ENCODE measurements around the gene PRELID2. TPM values are rescaled to one million over a fixed set of nuclear protein-coding genes. Genes with fewer than 3 reads are reported as not detected.

PRELID2 gene
- total RNA-seq, 4 donors from 2014 or later, result 9.3 to 19.4 (median 15.7) TPM

DNA sequence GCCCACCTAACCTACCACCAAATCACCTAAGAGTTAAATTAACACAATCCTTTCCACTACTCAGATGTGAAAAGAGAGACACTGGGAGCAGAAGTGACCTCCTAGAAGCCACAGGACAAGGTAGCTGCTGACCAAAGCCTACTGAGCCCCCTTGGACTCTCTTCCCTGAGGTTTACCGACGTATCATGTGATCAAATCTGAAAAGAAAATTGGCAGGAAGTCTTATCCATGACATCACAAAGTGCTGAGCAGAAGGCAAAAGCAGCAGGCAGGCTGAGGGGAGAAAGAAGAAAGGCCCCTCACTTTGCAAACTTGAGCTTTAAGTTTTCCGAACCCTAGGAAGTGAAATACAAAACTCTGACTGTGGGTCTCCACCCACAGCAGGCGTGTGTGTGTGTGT is 11.1 kb downstream of the PRELID2 start:
- TF ChIP-seq, protein P1, sequence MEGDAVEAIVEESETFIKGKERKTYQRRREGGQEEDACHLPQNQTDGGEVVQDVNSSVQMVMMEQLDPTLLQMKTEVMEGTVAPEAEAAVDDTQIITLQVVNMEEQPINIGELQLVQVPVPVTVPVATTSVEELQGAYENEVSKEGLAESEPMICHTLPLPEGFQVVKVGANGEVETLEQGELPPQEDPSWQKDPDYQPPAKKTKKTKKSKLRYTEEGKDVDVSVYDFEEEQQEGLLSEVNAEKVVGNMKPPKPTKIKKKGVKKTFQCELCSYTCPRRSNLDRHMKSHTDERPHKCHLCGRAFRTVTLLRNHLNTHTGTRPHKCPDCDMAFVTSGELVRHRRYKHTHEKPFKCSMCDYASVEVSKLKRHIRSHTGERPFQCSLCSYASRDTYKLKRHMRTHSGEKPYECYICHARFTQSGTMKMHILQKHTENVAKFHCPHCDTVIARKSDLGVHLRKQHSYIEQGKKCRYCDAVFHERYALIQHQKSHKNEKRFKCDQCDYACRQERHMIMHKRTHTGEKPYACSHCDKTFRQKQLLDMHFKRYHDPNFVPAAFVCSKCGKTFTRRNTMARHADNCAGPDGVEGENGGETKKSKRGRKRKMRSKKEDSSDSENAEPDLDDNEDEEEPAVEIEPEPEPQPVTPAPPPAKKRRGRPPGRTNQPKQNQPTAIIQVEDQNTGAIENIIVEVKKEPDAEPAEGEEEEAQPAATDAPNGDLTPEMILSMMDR (IDR thresholded peaks at IDR 0.05; ENCODE audit: low read depth), result no peak

GRCh38 chr5:145818604-145819003 is 16.5 kb downstream of the PRELID2 start:
- TF ChIP-seq, protein P1 (IDR thresholded peaks at IDR 0.05; ENCODE audit: low read depth), result no peak

- TF ChIP-seq, protein P1 (IDR thresholded peaks at IDR 0.05; ENCODE audit: low read depth), result no peak
These were observed 22.3 kb downstream of the PRELID2 start for GRCh38 chr5:145812877-145813276.

DNA sequence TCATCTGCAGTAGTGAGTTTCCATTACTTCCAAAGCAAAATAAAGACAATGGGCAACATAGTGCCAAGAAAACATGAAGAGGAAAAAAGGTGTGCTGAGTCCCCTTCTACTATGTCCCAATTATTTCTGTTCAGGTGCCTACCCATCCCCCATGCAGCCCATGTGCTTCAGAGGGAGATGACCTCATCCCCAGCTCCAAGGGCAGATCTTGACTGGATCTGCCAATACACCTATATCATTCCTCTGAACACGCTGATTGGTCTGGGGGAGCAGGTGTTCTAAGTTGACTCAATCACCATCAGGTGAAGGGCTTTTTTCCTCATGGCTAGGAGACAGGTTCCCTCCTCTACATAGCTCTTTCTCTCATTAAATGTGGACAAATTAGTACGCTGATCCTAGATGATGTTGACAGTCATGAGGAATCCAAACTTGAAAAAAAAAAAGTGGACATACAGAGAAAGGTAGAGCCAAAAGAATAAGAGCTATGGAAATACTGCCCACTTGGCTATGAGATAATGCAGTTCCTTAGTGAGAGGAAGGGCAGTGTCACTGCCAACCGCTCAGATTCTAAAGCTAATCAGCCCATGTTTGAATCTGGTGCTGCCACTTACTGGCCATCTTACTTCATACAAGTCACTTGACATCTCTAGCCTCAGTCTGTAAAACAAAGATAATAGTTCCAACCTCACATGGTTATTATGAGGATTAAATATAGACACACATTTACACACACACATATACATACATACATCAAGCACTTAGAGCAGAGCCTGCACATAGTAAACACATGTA is 23.1 kb downstream of the PRELID2 start:
- TF ChIP-seq, protein P1 (IDR thresholded peaks at IDR 0.05; ENCODE audit: low read depth), result no peak

DNA sequence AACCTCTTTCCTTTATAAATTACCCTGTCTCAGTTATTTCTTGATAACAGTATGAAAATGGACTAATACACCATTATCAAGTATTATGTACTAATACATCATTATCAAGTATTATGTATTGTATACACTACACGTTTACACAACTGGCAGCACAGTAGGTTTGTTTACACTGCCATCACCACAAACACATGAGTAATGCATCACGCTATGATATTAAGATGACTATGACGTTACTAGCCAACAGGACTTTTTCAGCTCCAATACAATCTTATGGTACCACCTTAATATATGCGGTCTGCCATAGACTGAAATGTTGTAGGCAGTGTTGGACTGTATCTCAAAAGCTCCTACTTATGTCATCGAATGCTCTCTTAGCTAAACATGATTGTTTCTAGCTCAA is 28.2 kb downstream of the PRELID2 start:
- TF ChIP-seq, protein P1 (IDR thresholded peaks at IDR 0.05; ENCODE audit: low read depth), result no peak

DNA sequence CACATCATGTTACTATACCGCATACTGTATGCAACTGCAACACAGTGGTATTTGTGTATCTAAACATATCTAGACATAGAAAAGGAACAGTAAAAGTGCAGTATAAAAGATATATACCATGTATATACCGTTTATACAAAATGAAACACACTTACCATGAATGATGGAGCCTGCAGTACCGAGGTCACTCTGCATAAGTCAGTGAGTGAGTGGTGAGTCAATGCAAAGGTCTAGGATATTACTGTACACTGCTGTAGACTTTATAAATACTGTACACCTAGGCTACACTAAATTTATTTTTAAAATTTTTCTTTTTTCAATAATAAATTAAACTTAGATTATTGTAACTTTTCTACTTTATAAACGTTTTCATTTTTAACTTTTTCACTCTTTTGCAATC is 29.3 kb downstream of the PRELID2 start:
- TF ChIP-seq, protein P1 (IDR thresholded peaks at IDR 0.05; ENCODE audit: low read depth), result no peak

GRCh38 chr5:145804701-145805100 is 30.4 kb downstream of the PRELID2 start:
- TF ChIP-seq, protein P1 (IDR thresholded peaks at IDR 0.05; ENCODE audit: low read depth), result no peak
